DOHH2 (cell line): ENCODE data around the gene TXNRD2.

Experiments
- H3F3A ChIP-seq: fragments of 200-600 bp; sonication (generic), shearing (Covaris generic); 2 replicates; pipeline ENCODE4 v1.6.0; 2016; ENCODE audit warnings: antibody characterized with exemption, mild to moderate bottlenecking; ENCODE audit not compliant: control insufficient read depth, insufficient read depth
- H3K27ac ChIP-seq: fragments of 200-600 bp; sonication (generic); 2 replicates; pipeline ENCODE4 v1.5.1; 2014; ENCODE audit warnings: low read depth, mild to moderate bottlenecking, low read length, moderate library complexity
- H3K27me3 ChIP-seq: fragments of 200-600 bp; sonication (generic); 2 replicates; pipeline ENCODE4 v1.6.1; 2014; ENCODE audit warnings: mild to moderate bottlenecking, low read length, mixed read lengths; ENCODE audit not compliant: control insufficient read depth
- H3K36me3 ChIP-seq: fragments of 200-600 bp; sonication (generic); 2 replicates; pipeline ENCODE4 v1.6.1; 2014; ENCODE audit warnings: mild to moderate bottlenecking, low read length, moderate library complexity, mixed read lengths; ENCODE audit not compliant: control insufficient read depth
- H3K4me1 ChIP-seq: fragments of 200-600 bp; sonication (generic); 2 replicates; pipeline ENCODE4 v1.6.1; 2014; ENCODE audit warnings: mild to moderate bottlenecking, low read length, mixed read lengths; ENCODE audit not compliant: control insufficient read depth
- H3K4me2 ChIP-seq: fragments of 200-600 bp; sonication (generic); 2 replicates; pipeline ENCODE4 v1.6.0; 2014; ENCODE audit warnings: mild to moderate bottlenecking, low read length, moderate library complexity
- H3K4me3 ChIP-seq: fragments of 200-600 bp; sonication (generic); 2 replicates; pipeline ENCODE4 v1.5.1; 2014; ENCODE audit warnings: mild to moderate bottlenecking, low read length, mixed read lengths
- H3K79me2 ChIP-seq: fragments of 200-600 bp; sonication (generic); 2 replicates; pipeline ENCODE4 v1.6.1; 2014; ENCODE audit warnings: mild to moderate bottlenecking, low read length, mixed read lengths; ENCODE audit not compliant: control insufficient read depth
- H3K9me2 ChIP-seq: fragments of 200-600 bp; sonication (generic); replicated peaks from 2 replicates; pipeline ENCODE4 v1.6.1; 2014; ENCODE audit warnings: mild to moderate bottlenecking, low read length, mixed read lengths; ENCODE audit not compliant: control insufficient read depth
- H3K9me3 ChIP-seq: fragments of 200-600 bp; sonication (generic); 2 replicates; pipeline ENCODE4 v1.6.1; 2014; ENCODE audit warnings: antibody characterized with exemption, low read length, mixed read lengths; ENCODE audit not compliant: control insufficient read depth, insufficient read depth
- H4K20me1 ChIP-seq: fragments of 200-600 bp; sonication (generic); 2 replicates; pipeline ENCODE4 v1.6.0; 2014; ENCODE audit warnings: low read depth, mild to moderate bottlenecking, antibody characterized with exemption, low read length, moderate library complexity; ENCODE audit not compliant: control insufficient read depth, insufficient read depth
- EZH2phosphoT487 ChIP-seq: fragments of 200-600 bp; sonication (generic); IDR thresholded peaks from 2 replicates; pipeline ENCODE4 v1.6.1; 2017; ENCODE audit warnings: borderline replicate concordance, mild to moderate bottlenecking, antibody characterized with exemption, low read length, moderate library complexity, mixed read lengths
- TF ChIP-seq, protein P1 (sequence below): fragments of 200-600 bp; sonication (generic); IDR thresholded peaks from one replicate; pipeline ENCODE4 v1.5.1; 2014; ENCODE audit warnings: antibody characterized with exemption, mild to moderate bottlenecking, low read depth, low read length; ENCODE audit not compliant: poor library complexity, severe bottlenecking

The TXNRD2 gene

DNA sequence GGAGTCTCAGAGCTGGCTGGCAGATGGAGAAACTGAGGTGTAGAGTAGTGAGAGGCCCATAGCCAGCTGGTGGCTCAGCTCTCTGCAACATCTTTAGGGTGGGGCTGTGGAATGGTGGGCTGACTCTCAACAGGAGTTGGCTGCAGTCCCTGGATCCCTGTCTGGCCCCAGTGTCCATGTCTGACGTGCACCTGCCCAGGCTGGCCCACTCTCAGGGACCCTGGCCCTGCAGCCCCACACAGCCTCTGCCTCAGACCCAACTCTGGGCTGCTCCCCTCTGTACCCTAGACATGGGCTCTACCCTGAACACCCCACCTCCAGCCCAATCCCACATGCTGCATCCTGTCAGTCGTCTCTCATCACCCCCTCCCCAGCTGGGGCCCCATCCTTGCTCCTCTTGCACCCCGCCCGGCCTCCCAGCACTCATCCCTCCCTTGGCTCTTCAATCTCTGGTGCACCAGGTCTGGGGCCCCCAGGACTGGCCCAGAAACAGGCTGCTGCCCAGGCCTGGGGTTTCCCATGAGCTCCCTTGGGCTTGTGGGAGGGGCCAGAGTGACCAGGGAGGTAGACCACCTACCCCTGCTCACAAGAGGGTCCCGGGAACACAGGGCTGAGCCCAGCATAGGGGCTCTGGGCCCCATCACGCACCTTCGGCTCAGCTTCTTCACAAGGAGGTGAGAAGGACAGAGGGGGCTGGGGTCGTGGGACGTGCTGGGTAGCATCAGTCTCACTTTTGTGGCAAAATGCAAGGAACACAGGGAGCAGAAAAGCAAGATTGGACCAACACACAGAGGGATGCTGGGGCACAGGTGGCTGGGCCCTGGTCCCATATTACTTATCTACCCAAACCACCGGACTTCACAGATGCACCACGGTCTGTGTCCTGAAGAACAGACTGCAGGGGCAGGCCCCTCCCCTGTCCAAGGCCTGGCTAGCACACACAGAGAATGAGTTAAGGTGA lies 43.5 kb upstream of the TXNRD2 start:
- H3K4me2 ChIP-seq: no peak overlapping the region
- TF ChIP-seq EZH2phosphoT487: no peak
- TF ChIP-seq, protein P1, sequence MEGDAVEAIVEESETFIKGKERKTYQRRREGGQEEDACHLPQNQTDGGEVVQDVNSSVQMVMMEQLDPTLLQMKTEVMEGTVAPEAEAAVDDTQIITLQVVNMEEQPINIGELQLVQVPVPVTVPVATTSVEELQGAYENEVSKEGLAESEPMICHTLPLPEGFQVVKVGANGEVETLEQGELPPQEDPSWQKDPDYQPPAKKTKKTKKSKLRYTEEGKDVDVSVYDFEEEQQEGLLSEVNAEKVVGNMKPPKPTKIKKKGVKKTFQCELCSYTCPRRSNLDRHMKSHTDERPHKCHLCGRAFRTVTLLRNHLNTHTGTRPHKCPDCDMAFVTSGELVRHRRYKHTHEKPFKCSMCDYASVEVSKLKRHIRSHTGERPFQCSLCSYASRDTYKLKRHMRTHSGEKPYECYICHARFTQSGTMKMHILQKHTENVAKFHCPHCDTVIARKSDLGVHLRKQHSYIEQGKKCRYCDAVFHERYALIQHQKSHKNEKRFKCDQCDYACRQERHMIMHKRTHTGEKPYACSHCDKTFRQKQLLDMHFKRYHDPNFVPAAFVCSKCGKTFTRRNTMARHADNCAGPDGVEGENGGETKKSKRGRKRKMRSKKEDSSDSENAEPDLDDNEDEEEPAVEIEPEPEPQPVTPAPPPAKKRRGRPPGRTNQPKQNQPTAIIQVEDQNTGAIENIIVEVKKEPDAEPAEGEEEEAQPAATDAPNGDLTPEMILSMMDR: no peak
- no peaks in the 10 kb centered on the region; the same call in 1 of the 2 replicates for H3K27me3 ChIP-seq
- no peaks in the 10 kb centered on the region for H3F3A ChIP-seq
- H4K20me1 ChIP-seq: no peaks in the 10 kb centered on the region
- no peak overlapping the region for H3K4me3 ChIP-seq
- no peaks in the 10 kb centered on the region for H3K79me2 ChIP-seq
- H3K4me1 ChIP-seq: peaks cover 11% of the 10 kb centered on the region
- no peaks in the 10 kb centered on the region for H3K9me3 ChIP-seq
- no peaks in the 10 kb centered on the region for H3K9me2 ChIP-seq
- no peak overlapping the region for H3K27ac ChIP-seq
- no peaks in the 10 kb centered on the region for H3K36me3 ChIP-seq

DNA sequence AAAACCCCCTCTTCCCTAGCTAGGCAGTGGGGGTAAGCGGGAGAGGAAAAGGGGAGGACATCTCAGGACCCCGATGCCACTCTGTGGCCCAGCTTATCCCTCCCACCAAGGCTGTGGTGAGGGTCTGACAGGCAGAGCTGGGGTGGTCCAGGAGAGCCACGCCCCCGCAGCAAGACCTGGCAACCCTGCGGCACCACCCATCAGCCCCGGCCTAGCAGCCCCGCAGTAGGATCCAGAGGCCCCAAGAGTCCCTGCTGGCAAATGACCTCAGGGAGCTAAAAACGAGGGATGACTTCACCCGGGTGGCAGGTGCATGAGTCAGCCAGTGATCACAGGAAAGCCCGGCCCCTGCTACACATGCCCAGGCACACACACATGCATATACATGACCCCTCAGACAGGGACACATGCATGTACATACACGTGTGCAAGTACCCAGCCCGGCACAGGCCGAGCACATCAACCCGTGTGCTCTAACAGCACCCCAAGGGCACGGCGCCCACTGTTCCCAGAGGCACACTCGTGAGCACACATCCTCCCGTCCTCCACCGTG lies 42.7 kb upstream of the TXNRD2 start:
- Histone ChIP-seq H3K9me2 (no peaks in the 10 kb centered on the region), H3K36me3 (no peaks in the 10 kb centered on the region), H3K27ac (no peak overlapping the region), H3K79me2 (no peaks in the 10 kb centered on the region), H3F3A (no peaks in the 10 kb centered on the region), H3K27me3 (no peaks in the 10 kb centered on the region), H4K20me1 (no peaks in the 10 kb centered on the region), H3K9me3 (no peaks in the 10 kb centered on the region), H3K4me1 (peaks cover 11% of the 10 kb centered on the region), H3K4me2 (no peak overlapping the region), H3K4me3 (no peak overlapping the region)
- TF ChIP-seq, protein P1: no peak
- TF ChIP-seq EZH2phosphoT487: no peak

DNA sequence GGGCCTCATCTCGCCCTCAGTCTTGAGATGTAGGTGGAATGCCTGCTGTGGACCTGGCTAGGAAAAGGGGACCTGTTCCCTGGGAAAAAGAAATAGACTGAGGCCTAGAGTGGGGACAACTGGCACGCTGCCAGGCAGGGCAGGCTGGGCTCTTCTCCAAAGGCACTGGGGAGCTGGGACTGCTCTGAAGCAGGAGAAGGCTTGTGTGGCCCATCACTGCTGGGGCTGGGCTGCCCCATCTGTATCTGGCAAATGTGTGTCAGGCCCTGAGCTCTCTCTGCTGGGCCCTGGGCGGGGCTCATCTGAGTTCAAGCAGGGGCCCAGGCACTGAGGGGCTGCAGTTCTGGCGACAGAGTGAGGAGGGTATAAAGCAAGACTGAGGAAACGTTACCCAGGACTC lies 42.1 kb upstream of the TXNRD2 start:
- no peaks in the 10 kb centered on the region for H4K20me1 ChIP-seq
- no peaks in the 10 kb centered on the region for H3K9me2 ChIP-seq
- peaks cover 11% of the 10 kb centered on the region for H3K4me1 ChIP-seq
- no peak overlapping the region for H3K4me3 ChIP-seq
- H3F3A ChIP-seq: no peaks in the 10 kb centered on the region
- no peak overlapping the region for H3K27ac ChIP-seq
- no peaks in the 10 kb centered on the region for H3K9me3 ChIP-seq
- no peaks in the 10 kb centered on the region for H3K36me3 ChIP-seq
- H3K79me2 ChIP-seq: no peaks in the 10 kb centered on the region
- no peak overlapping the region for H3K4me2 ChIP-seq
- TF ChIP-seq EZH2phosphoT487: no peak
- TF ChIP-seq, protein P1: no peak
- no peaks in the 10 kb centered on the region for H3K27me3 ChIP-seq
